ENCODE measurements around the gene GAN.
"Not testable (repeated sequence)": the region's sequence is repeated elsewhere in the genome, so short reads cannot be mapped to it uniquely, and the experiment has no call there.

The GAN gene

DNA sequence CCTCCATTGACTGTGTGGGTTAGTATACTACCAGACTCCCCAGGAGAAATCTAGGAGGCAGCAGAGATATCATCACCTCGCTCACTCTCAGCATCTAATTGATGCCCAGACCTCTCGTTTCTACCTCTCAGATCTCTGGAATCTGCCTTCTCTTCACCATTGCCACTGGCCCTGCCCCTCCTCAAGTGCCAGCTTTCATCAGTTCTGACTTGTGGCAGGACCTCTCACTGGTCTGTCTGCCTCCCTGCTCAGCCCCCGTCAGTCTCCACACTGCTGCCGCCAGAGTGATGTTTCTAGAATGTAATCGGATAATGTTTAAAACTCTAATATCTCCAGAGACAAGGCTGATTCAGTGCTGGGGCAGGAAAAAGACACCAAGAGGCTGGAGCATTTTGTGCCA is 15.2 kb downstream of the GAN start:
- H3K4me3 ChIP-seq (ENCODE audit: low read length): no peak overlapping the region
- TF ChIP-seq, protein P1, sequence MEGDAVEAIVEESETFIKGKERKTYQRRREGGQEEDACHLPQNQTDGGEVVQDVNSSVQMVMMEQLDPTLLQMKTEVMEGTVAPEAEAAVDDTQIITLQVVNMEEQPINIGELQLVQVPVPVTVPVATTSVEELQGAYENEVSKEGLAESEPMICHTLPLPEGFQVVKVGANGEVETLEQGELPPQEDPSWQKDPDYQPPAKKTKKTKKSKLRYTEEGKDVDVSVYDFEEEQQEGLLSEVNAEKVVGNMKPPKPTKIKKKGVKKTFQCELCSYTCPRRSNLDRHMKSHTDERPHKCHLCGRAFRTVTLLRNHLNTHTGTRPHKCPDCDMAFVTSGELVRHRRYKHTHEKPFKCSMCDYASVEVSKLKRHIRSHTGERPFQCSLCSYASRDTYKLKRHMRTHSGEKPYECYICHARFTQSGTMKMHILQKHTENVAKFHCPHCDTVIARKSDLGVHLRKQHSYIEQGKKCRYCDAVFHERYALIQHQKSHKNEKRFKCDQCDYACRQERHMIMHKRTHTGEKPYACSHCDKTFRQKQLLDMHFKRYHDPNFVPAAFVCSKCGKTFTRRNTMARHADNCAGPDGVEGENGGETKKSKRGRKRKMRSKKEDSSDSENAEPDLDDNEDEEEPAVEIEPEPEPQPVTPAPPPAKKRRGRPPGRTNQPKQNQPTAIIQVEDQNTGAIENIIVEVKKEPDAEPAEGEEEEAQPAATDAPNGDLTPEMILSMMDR (conservative IDR thresholded peaks at IDR 0.05; ENCODE audit: low read depth, low read length): no peak
- no peak for DNase-seq (ENCODE audit: low read depth)

DNA sequence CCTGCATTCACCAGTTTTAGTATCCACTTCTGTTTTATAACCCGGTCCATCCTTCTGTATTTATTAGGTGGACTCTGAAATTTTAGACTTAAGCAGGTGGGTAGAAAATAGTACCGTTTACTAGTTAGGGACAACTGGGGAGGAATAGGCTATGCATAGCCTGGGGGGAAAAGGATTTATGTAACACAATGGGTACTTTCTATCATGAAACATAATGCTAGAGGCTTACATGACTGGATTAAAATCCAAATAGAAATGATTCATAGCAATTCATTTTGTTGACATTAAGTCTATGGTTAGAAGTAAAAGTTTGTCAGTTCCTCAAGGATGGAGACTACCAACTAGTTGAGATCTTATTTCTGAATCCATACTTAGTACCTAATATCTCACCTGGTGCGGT is 18.6 kb downstream of the GAN start:
- TF ChIP-seq, protein P1 (conservative IDR thresholded peaks at IDR 0.05; ENCODE audit: low read depth, low read length): no peak
- no peak for DNase-seq (ENCODE audit: low read depth)
- H3K4me3 ChIP-seq (ENCODE audit: low read length): no peak overlapping the region

DNA sequence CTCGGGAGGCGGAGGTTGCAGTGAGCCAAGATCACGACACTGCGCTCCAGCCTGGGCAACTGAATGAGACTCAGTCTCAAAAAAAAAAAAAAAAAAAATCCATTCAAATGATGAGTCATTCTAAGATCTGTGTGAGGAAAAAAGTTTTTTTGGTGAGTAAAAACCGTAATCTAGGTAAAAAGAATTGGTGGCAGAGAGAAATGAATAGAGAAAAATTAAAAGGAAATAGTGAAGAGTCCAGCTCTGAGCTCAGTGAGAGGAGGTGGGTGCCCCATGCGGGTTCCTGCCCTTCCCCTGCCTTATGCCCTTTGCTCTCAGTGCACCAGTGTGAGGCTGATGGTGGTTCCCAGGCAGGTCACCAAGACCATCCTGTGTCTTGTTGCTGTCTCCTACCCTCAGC is 20.9 kb downstream of the GAN start:
- DNase-seq (ENCODE audit: low read depth): no peak
- no peak overlapping the region for H3K4me3 ChIP-seq (ENCODE audit: low read length)
- TF ChIP-seq, protein P1 (conservative IDR thresholded peaks at IDR 0.05; ENCODE audit: low read depth, low read length): no peak

DNA sequence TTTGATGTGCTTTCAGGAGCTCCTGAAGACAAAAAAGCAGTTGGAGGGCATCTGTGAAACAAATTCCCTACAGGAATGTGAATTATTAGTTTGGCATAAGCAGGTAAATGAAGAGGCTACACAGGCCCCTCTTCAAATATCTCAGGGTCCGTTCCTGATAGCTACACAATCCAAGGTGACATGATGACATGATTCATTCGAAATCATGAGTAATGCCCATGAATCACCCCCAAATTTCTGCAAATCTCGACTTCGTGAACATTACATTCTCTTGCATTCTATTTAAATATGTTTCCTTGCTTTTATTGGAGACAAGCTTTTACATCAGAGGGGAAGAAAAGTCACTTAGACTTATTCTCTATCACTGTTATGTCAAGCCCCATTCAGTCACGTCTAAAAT is 22.3 kb downstream of the GAN start:
- DNase-seq (ENCODE audit: low read depth): no peak
- TF ChIP-seq, protein P1 (conservative IDR thresholded peaks at IDR 0.05; ENCODE audit: low read depth, low read length): no peak
- no peak overlapping the region for H3K4me3 ChIP-seq (ENCODE audit: low read length)

DNA sequence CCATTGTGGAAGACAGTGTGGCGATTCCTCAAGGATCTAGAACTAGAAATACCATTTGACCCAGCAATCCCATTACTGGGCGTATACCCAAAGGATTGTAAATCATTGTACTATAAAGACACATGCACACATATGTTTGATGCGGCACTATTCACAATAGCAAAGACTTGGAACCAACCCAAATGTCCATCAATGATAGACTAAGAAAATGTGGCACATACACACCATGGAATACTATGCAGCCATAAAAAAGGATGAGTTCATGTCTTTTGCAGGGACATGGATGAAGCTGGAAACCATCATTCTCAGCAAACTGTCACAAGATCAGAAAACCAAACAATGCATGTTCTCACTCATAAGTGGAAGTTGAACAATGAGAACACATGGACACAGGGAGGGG is 30.4 kb downstream of the GAN start:
- not testable (repeated sequence) for H3K4me3 ChIP-seq (ENCODE audit: low read length); DNase-seq (ENCODE audit: low read depth)

DNA sequence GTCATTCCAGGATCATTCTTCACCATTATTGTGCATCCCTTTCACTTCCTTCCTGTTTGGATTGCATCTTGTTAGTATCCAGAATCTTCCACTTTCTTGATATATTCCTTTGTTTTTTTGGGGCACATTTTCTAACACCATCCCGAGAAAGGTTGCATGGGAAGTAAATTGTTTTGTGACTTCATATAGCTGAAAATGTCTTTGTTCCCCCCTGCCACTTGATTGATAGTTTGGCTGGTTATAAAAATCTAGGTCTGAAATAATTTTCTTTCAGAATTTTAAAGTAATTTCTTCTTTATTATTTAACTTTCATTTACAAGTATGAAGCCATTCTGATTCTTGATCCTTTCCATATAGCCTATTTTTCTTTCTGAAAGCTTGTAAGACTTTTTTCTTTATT is 32.7 kb downstream of the GAN start:
- DNase-seq (ENCODE audit: low read depth): no peak
- TF ChIP-seq, protein P1 (conservative IDR thresholded peaks at IDR 0.05; ENCODE audit: low read depth, low read length): no peak

GRCh38 chr16:81349608-81350305 is 35.0 kb downstream of the GAN start:
- no peak for DNase-seq (ENCODE audit: low read depth)
- H3K4me3 ChIP-seq (ENCODE audit: low read length): no peak overlapping the region
- TF ChIP-seq, protein P1 (conservative IDR thresholded peaks at IDR 0.05; ENCODE audit: low read depth, low read length): no peak

More for the DNA sequence above, 32.7 kb downstream of the GAN start:
- no peak overlapping the region for H3K4me3 ChIP-seq (ENCODE audit: low read length)

DNA sequence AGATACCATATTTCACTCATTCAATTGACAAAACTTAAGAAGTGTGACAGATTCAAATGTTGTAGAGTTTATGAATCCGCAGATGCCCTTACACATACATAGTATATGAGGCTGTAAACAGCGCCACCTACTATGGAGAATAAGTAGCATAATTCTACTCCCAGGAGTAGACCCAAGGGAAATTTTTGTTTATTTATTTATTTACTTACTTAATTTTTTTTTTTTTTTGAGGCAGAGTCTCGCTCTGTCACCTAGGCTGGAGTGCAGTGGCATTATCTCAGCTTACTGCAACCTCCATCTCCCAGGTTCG is 35.5 kb downstream of the GAN start:
- no peak overlapping the region for H3K4me3 ChIP-seq (ENCODE audit: low read length)
- no peak for DNase-seq (ENCODE audit: low read depth)
- TF ChIP-seq, protein P1 (conservative IDR thresholded peaks at IDR 0.05; ENCODE audit: low read depth, low read length): no peak

All from retinal pigment epithelial cell (primary cell).